Spleen (tissue), 11 donors: ENCODE measurements around the gene PPM1H. TPM values are rescaled to one million over a fixed set of nuclear protein-coding genes. Genes with fewer than 3 reads are reported as not detected.

Experiments used
- DNase-seq: peaks from one replicate; pipeline ENCODE4 v3.0.0-alpha.2; 2020
- H3K27ac ChIP-seq, 8 donors: fragments of 200-600 bp; sonication (generic) in 7 of 8; 1 replicate in 4 of 8; 2 replicates in 4 of 8; pipeline versions ENCODE4 v1.5.0 to v1.8.0; 2016 to 2021; ENCODE audit warnings: inconsistent platforms in 4 of 8, mild to moderate bottlenecking in 4 of 8, moderate library complexity in 1 of 8
- H3K27me3 ChIP-seq, 7 donors: fragments of 200-600 bp; sonication (generic) in 6 of 7; replicated peaks in 1 of 7; 1 replicate in 4 of 7; 2 replicates in 3 of 7; pipeline versions ENCODE4 v1.5.0 to v1.8.0; 2016 to 2021; ENCODE audit warnings: inconsistent platforms in 3 of 7, mild to moderate bottlenecking in 1 of 7
- H3K36me3 ChIP-seq, 6 donors: fragments of 200-600 bp; sonication (generic) in 5 of 6; 1 replicate in 4 of 6; 2 replicates in 2 of 6; pipeline versions ENCODE4 v1.5.0 to v1.8.0; 2016 to 2021; ENCODE audit warnings: inconsistent platforms in 2 of 6
- H3K4me1 ChIP-seq, 6 donors: fragments of 200-600 bp; sonication (generic) in 5 of 6; 1 replicate in 3 of 6; 2 replicates in 3 of 6; pipeline versions ENCODE4 v1.5.0 to v1.8.0; 2016 to 2021; ENCODE audit warnings: inconsistent platforms in 3 of 6
- H3K4me3 ChIP-seq, 8 donors: fragments of 200-600 bp; sonication (generic) in 7 of 8; 1 replicate in 4 of 8; 2 replicates in 4 of 8; pipeline versions ENCODE4 v1.5.0 to v1.8.0; 2016 to 2021; ENCODE audit warnings: inconsistent platforms in 4 of 8, mild to moderate bottlenecking in 4 of 8, moderate library complexity in 2 of 8
- H3K9me3 ChIP-seq, 8 donors: fragments of 200-600 bp; sonication (generic) in 7 of 8; 1 replicate in 4 of 8; 2 replicates in 4 of 8; pipeline versions ENCODE4 v1.5.0 to v1.8.0; 2016 to 2021; ENCODE audit warnings: inconsistent platforms in 4 of 8
- POLR2A ChIP-seq, 3 donors: fragments of 450-650 bp; IDR thresholded peaks; one replicate each; pipeline ENCODE4 v1.5.1; 2017; ENCODE audit warnings: antibody characterized with exemption in 3 of 3, mild to moderate bottlenecking in 1 of 3
- POLR2AphosphoS5 ChIP-seq, 3 donors: sonication (generic); formaldehyde crosslinking; IDR thresholded peaks; one replicate each; pipeline ENCODE4 v1.5.1; 2017; ENCODE audit warnings: antibody characterized with exemption in 3 of 3
- WGBS, 5 donors: extraction: QIAGEN DNeasy Blood & Tissue Kit in 3 of 5; methylation state at CpG; one replicate each; pipeline versions ENCODE4 v1.1.5 to v1.1.7; 2013 to 2018; 5-methylcytosine and 5-hydroxymethylcytosine counted together
- intact Hi-C: fragments of 100-400 bp; cut with DNase I; formaldehyde crosslinking; loops from one replicate; pipeline ENCODE4 v1.15.0; 2023; ENCODE audit warnings: low total_unique reads
- polyA plus RNA-seq, 3 donors: library from polyadenylated mRNA; stranded (reverse); fragments of 200-250 nt; gene quantifications; one replicate each; pipeline ENCODE4 v1.2.1, GENCODE V29; 2013
- total RNA-seq, 7 donors: library from RNA; depleted of rRNA in 3 of 7; stranded (reverse); fragments of >200 nt in 3 of 7; fragmentation: NEBNext Ultra II Directional in 4 of 7; extraction: Animal tissue kit (Norgen Biotek cat#: 25700) in 4 of 7; gene quantifications; one replicate each; pipeline versions ENCODE4 v1.1.0 to v1.2.1, GENCODE V29; 2016 to 2021
- TF ChIP-seq, protein P1 (sequence below), 11 experiments: fragments of 200-600 bp in 7 of 11; fragments of 450-650 bp in 4 of 11; sonication (generic) in 4 of 11; IDR thresholded peaks in 8 of 11; conservative IDR thresholded peaks in 3 of 11; 1 replicate in 7 of 11; 2 replicates in 4 of 11; pipeline versions ENCODE4 v1.4.0 to v1.8.0; 2016 to 2021; ENCODE audit warnings: antibody characterized with exemption in 11 of 11, inconsistent platforms in 4 of 11, mild to moderate bottlenecking in 1 of 11
- donor health status: healthy with polysubstance abuse.
- donor health status: DM: no; HTN: no; CAD: no; lungs with moderate emphysema.
- donor health status: DM: no; HTN: no; CAD: no.
- donor health status: Bipolar disorder and iron deficiency.
- donor health status: healthy.
- donor health status: DM: no; HTN: no; CAD: no.
- donor health status: DM: yes; HTN: yes; CAD: no.

Gene PPM1H
- total and polyA plus RNA-seq, 10 donors, result 0.17 to 3.9 (median 1.9) TPM

DNA sequence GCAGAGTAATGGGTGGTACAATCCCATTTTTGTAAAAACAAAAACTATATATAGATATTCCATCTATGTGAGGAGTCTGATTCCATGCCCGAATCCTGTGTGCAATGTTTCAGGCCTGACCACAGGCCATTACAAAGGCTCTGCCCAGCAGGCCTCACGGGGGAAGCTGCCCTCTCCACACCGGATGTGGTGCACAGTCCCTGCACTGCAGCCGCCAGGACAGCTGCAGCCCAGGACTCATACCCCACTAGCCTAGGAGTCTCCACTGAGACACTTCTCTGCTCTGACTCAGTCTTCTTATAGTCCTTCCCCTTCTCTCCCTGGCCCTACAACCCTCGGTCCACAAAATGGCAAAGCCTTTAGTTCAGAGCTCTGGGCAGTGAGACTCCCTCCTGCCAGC, 190.4 kb downstream of the PPM1H start:
- no peaks in the 10 kb centered on the region for H3K9me3 ChIP-seq
- TF ChIP-seq POLR2AphosphoS5 (IDR thresholded peaks at IDR 0.05) (peak; percentile 22 to 58 (median 56)), POLR2A (IDR thresholded peaks at IDR 0.05) (no peak)
- TF ChIP-seq, protein P1, sequence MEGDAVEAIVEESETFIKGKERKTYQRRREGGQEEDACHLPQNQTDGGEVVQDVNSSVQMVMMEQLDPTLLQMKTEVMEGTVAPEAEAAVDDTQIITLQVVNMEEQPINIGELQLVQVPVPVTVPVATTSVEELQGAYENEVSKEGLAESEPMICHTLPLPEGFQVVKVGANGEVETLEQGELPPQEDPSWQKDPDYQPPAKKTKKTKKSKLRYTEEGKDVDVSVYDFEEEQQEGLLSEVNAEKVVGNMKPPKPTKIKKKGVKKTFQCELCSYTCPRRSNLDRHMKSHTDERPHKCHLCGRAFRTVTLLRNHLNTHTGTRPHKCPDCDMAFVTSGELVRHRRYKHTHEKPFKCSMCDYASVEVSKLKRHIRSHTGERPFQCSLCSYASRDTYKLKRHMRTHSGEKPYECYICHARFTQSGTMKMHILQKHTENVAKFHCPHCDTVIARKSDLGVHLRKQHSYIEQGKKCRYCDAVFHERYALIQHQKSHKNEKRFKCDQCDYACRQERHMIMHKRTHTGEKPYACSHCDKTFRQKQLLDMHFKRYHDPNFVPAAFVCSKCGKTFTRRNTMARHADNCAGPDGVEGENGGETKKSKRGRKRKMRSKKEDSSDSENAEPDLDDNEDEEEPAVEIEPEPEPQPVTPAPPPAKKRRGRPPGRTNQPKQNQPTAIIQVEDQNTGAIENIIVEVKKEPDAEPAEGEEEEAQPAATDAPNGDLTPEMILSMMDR (IDR thresholded peaks at IDR 0.05 in 8 of 11, conservative IDR thresholded peaks at IDR 0.05 in 3 of 11), result no peak
- 62 to 85% (median 74%) methylated on average over 5 of the region's 5 CpGs for WGBS, 5 donors
- H3K4me1 ChIP-seq, result peaks cover 0 to 5% (median 1%) of the 10 kb centered on the region in 6 donors
- peak overlapping the region in 5 of 8 donors; percentile 0 to 54 (median 35) for H3K27ac ChIP-seq
- no peak overlapping the region for H3K4me3 ChIP-seq
- peak; percentile 78 for DNase-seq
- H3K36me3 ChIP-seq, result no peaks in the 10 kb centered on the region
- intact Hi-C loops, result no loop called here
- no peaks in the 10 kb centered on the region for H3K27me3 ChIP-seq

DNA sequence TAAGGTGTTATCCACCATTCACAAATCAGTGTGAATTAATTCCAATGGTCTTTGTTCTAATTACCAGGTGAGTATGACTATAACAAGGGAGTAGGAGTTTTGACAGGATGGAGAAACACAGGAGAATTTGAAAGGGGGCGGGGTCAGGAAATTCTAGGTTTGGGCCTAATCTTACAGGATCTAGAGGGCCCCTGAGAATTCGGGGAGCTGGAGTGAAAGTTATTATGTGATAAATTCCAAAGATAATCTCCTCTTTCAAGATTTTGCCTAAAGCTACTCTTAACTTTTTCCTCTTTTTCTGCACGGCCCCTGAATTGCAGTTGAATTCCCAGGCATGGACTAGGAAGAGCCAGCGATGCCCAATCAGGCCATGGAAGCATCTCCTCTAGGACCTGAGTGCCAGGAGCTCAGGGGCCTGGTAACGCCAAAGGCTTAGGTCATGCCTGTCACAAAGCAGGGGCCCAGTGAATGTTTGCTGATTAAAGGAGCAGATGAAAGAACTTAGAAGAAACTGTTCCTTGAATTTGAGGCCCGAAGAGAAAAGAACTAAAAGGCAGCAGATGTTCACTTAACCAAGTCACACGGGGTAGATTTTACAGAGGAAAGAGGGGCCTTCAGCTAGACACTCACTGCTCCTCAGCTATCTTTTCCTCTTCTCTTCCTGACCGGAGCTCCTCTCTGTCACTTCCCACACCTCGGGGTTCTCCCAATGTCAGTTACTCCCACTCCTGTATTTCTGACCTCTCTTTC, 195.5 kb downstream of the PPM1H start:
- 78 to 86% (median 80%) methylated on average over 9 of the region's 9 CpGs for WGBS, 5 donors
- intact Hi-C loops, result no loop called here
- TF ChIP-seq, protein P1 (IDR thresholded peaks at IDR 0.05 in 8 of 11, conservative IDR thresholded peaks at IDR 0.05 in 3 of 11), result no peak
- no peak for TF ChIP-seq POLR2A (IDR thresholded peaks at IDR 0.05)
- no peak for TF ChIP-seq POLR2AphosphoS5 (IDR thresholded peaks at IDR 0.05)

DNA sequence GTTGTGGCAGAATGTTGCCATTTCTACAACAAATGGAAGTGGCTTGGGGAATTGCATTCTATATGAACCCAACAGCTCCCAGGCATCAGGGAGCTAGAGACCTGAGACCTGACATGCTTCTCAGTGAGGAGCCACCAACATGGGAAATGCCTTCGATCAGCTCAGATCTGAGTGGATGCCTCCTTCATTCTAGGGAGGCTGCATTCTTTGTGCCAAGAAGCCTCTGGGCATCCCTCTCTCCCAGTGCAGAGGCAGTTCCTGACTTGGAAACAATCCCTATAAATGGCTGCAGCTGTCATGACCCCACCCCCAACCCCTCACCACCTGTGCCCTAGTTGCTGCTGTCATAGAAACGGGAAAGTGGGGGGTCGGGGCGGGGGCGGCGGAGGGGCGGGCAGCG, 196.3 kb downstream of the PPM1H start:
- H3K27me3 ChIP-seq, result no peaks in the 10 kb centered on the region
- WGBS, 5 donors, result 82 to 93% (median 91%) methylated on average over 8 of the region's 8 CpGs
- no peak overlapping the region for H3K4me3 ChIP-seq
- H3K27ac ChIP-seq, result no peak overlapping the region
- DNase-seq, result no peak
- intact Hi-C loops, result no loop called here
- no peaks in the 10 kb centered on the region for H3K4me1 ChIP-seq
- no peaks in the 10 kb centered on the region for H3K9me3 ChIP-seq
- TF ChIP-seq POLR2AphosphoS5 (IDR thresholded peaks at IDR 0.05) (no peak), POLR2A (IDR thresholded peaks at IDR 0.05) (no peak)
- TF ChIP-seq, protein P1 (IDR thresholded peaks at IDR 0.05 in 8 of 11, conservative IDR thresholded peaks at IDR 0.05 in 3 of 11), result no peak
- no peaks in the 10 kb centered on the region for H3K36me3 ChIP-seq

More for the DNA sequence above, 195.5 kb downstream of the PPM1H start:
- no peaks in the 10 kb centered on the region for H3K9me3 ChIP-seq
- no peak overlapping the region for H3K4me3 ChIP-seq
- H3K27me3 ChIP-seq, result no peaks in the 10 kb centered on the region
- H3K4me1 ChIP-seq, result peaks cover 0 to 2% (median 0%) of the 10 kb centered on the region in 6 donors
- peak overlapping the region in 4 of 8 donors; percentile 4 to 24 (median 14) for H3K27ac ChIP-seq
- no peak for DNase-seq
- no peaks in the 10 kb centered on the region for H3K36me3 ChIP-seq

GRCh38 chr12:62738105-62738504, 196.8 kb downstream of the PPM1H start:
- 92 to 94% (median 93%) methylated on average over 3 of the region's 3 CpGs for WGBS, 5 donors
- intact Hi-C loops, result no loop called here

More at GRCh38 chr12:62738105-62738504, 196.8 kb downstream of the PPM1H start:
- TF ChIP-seq POLR2A (IDR thresholded peaks at IDR 0.05), result no peak
- TF ChIP-seq POLR2AphosphoS5 (IDR thresholded peaks at IDR 0.05), result no peak
- TF ChIP-seq, protein P1 (IDR thresholded peaks at IDR 0.05 in 8 of 11, conservative IDR thresholded peaks at IDR 0.05 in 3 of 11), result no peak
- Histone ChIP-seq H3K27me3 (no peaks in the 10 kb centered on the region), H3K4me3 (no peak overlapping the region), H3K27ac (no peak overlapping the region), H3K9me3 (no peaks in the 10 kb centered on the region), H3K36me3 (no peaks in the 10 kb centered on the region), H3K4me1 (peaks cover 0 to 4% (median 0%) of the 10 kb centered on the region in 6 donors)
- no peak for DNase-seq
